ENCODE data around the gene NPPC.
"Not testable (repeated sequence)": the region's sequence is repeated elsewhere in the genome, so short reads cannot be mapped to it uniquely, and the experiment has no call there.

NPPC gene

GRCh38 chr2:231920366-231920765 lies 5.8 kb downstream of the NPPC start:
- TF ChIP-seq GATA1 (IDR thresholded peaks at IDR 0.05; ENCODE audit: low read depth, low read length): no peak
- TF ChIP-seq POLR2A (IDR thresholded peaks at IDR 0.05; ENCODE audit: low read length): no peak

GRCh38 chr2:231919341-231920035 lies 6.7 kb downstream of the NPPC start:
- DNase-seq: no peak
- no peak for TF ChIP-seq GATA1 (IDR thresholded peaks at IDR 0.05; ENCODE audit: low read depth, low read length)

More at GRCh38 chr2:231920366-231920765, 5.8 kb downstream of the NPPC start:
- DNase-seq: no peak

DNA sequence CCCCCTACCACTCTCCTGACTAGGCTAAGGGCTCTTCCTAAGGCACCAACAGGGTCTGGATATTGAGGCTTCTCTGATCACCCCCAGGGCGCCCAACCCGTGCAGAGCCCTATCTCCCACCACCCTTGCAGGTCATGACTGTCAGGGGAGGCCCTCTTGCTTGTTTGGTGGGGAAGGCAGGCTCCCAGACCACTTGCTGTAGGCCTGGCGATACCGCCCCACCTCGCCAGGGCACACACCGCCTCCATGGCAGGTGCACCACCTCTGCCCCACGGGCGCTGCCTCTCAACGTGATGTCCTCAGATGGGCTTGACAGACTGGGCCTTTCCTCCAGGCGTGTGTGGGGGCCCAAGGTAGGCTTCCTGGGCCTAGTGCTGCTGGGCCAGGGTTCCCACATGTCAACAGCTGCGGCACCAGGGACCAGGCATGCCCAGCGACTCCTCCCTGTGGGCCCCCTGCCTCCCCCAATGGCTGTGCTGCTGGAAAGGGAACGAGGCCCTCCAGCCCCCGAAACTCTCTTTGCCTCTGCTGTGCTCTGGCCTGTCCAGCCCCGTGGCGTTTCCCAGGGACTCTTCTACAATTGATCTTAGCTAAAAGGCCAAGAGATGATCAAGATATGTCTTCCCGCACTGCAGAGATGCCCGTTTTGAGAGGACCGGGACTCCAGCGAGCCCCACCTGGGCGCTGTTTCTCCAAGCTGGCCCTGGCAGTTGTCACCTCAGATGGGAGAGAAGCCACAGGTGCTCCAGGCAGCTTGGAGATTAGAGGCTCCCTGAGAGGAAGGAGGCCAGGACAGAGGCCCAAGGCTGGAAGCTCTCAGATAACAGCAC lies 7.5 kb downstream of the NPPC start:
- DNase-seq: no peak
- TF ChIP-seq GATA1 (IDR thresholded peaks at IDR 0.05; ENCODE audit: low read depth, low read length) (no peak), POLR2A (IDR thresholded peaks at IDR 0.05; ENCODE audit: low read length) (no peak)

DNA sequence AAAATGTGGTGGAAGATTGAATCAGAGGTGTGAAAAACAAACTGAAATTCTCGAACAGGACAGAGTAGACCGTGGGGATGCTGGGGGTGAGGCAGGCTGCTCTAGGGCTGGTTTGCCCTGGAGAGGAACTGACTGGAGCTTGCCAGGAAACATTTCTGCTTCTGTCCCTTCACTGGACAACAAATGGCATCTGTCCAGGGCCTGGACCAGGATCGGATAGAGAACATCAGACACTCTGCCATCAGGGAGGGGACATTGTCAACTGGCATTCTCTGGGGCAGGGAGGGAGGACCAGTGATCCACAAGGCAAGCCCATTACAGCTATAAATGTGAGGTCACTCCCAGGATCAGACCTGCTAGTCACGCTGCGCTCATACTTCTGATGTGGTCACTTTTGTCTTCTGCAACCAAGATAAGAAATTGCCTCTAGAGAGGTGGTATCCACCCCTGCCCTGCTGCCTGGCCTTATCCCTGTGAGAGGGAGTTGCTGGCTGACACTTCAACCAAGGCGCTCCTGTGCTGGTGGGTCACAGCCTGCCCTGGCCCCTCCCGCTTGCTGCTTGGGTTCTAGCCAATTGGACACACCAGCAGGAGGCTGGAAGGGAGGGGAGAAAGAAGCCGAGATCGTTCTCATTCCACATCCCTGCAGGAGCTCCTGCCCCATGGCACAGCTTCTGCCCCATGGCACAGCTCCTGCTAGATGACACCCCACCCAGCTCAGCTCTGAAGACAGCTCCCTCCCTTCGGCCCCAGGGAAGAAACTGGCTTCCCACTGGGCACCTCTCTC lies 8.7 kb downstream of the NPPC start:
- DNase-seq: peak; percentile 34 to 55
- TF ChIP-seq POLR2A (IDR thresholded peaks at IDR 0.05; ENCODE audit: low read length): no peak
- TF ChIP-seq GATA1 (IDR thresholded peaks at IDR 0.05; ENCODE audit: low read depth, low read length): no peak

DNA sequence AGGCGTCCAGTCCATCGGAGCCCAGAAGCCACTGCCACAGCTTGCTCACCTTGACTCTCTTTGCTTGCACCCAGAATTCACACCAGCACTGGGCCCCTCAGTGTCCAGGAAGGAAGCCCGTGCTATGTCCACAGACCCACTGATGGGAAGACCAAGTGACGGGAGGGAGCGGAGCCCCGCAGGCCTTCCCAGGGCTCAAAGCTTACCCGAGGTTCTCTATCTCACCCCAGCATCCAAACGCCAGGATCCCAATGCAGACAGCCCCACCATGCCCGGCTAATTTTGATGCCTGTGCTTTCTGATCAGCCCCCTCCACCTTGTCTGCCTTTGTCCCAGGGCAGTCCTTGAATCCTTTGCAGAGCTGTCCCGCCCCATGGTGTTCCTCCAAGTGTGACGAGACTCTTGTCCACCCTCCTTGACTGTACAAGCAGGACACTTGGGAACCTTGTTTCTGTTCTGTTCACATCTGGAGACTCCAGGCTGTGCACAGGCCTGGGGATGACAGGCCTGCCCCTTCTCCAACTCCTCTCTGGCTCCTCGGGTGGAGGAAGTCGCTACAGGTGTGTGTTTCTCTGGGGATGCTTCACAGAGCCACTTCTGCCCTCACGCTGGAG lies 12.0 kb downstream of the NPPC start:
- DNase-seq: no peak
- TF ChIP-seq GATA1 (IDR thresholded peaks at IDR 0.05; ENCODE audit: low read depth, low read length) (no peak), POLR2A (IDR thresholded peaks at IDR 0.05; ENCODE audit: low read length) (no peak)

GRCh38 chr2:231911381-231911780 lies 14.8 kb downstream of the NPPC start:
- TF ChIP-seq GATA1 (IDR thresholded peaks at IDR 0.05; ENCODE audit: low read depth, low read length) (no peak), POLR2A (IDR thresholded peaks at IDR 0.05; ENCODE audit: low read length) (no peak)
- DNase-seq: no peak

DNA sequence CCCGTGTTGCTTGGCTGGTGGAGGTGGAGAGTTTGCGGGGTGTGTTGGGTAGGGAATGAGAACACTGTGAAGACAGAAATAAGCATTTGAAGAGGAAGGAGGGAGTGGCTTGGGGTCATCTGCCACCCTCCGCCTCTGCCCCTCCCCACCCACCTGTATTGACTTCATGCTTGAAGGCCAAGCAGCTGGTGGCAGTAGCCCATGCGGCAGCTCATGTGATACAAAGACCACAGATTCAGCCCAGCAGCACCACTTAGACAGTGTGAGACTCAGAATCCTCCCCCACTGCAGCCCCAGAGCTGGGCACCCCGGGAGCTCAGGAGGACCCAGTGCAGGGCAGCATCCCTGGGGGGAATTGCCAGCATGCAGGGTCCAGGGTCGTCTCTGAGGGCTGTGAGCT lies 15.4 kb downstream of the NPPC start:
- TF ChIP-seq GATA1 (IDR thresholded peaks at IDR 0.05; ENCODE audit: low read depth, low read length) (no peak), POLR2A (IDR thresholded peaks at IDR 0.05; ENCODE audit: low read length) (no peak)
- DNase-seq: no peak

GRCh38 chr2:231910161-231910560 lies 16.0 kb downstream of the NPPC start:
- DNase-seq: not testable (repeated sequence)

GRCh38 chr2:231909631-231910030 lies 16.6 kb downstream of the NPPC start:
- DNase-seq: no peak
- TF ChIP-seq GATA1 (IDR thresholded peaks at IDR 0.05; ENCODE audit: low read depth, low read length) (no peak), POLR2A (IDR thresholded peaks at IDR 0.05; ENCODE audit: low read length) (no peak)

GRCh38 chr2:231908584-231908983 lies 17.6 kb downstream of the NPPC start:
- no peak for DNase-seq
- TF ChIP-seq GATA1 (IDR thresholded peaks at IDR 0.05; ENCODE audit: low read depth, low read length) (no peak), POLR2A (IDR thresholded peaks at IDR 0.05; ENCODE audit: low read length) (no peak)

DNA sequence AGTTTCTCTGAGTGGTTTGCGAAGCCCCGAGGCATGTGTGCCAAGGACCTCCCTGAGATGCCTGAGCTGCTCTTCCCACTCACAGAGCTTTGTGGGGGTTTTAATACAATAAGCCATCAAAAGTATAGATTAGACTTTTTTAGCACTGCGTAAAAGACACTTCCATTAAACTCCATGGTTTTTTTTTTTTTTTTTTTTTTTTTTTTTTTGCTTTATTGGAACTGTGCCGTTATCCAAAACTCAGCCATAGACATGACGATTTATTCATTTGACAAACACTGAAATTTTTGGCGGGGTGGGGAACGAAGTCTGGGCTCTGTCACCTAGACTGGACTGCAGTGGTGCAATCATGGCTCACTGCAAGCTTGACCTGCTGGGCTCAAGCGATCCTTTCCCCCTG lies 18.4 kb downstream of the NPPC start:
- no peak for TF ChIP-seq POLR2A (IDR thresholded peaks at IDR 0.05; ENCODE audit: low read length)
- no peak for TF ChIP-seq GATA1 (IDR thresholded peaks at IDR 0.05; ENCODE audit: low read depth, low read length)
- no peak for DNase-seq

DNA sequence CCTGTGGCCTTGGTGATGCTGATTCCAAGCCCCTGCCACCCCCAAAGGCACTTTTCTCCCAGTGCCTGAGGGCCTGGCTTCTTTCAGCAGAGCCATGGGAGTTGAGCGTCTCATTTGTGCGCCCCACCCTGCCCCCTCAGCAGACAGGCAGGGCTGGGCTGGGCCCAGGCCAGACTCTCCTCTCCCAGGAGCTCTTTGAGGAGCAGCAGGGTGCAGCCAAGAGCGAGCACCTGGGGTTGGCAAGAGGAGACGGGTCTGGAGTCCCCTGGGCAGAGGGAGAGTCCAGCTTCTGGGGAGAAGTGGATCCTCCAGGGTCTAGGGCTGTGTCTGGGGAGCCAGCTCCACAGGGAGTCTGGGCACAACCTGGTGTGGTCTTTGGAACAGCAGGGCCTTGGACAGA lies 21.2 kb downstream of the NPPC start:
- DNase-seq: no peak
- TF ChIP-seq POLR2A (IDR thresholded peaks at IDR 0.05; ENCODE audit: low read length) (no peak), GATA1 (IDR thresholded peaks at IDR 0.05; ENCODE audit: low read depth, low read length) (no peak)

- TF ChIP-seq GATA1 (IDR thresholded peaks at IDR 0.05; ENCODE audit: low read depth, low read length): no peak
- no peak for TF ChIP-seq POLR2A (IDR thresholded peaks at IDR 0.05; ENCODE audit: low read length)
- DNase-seq: no peak
Measured at GRCh38 chr2:231904161-231904611, 22.0 kb downstream of the NPPC start.

DNA sequence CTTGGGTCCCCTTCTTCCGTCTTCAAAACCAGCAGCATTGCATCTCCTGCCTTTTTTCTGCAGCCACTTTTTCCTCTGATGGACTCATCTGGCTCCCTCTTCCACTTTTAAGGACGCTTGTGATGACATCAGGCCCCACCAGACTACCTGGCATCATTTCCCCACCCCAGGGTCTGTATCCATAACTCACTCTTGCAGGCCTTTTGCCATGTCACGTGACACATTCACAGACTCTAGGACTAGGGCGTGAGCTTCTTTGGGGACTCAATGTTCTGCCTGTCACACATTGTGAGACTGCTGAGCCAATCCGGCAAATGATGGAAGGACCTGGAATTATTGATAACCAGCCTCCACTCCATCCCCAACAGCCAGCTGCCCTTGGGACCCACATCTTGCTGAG lies 23.6 kb downstream of the NPPC start:
- no peak for TF ChIP-seq GATA1 (IDR thresholded peaks at IDR 0.05; ENCODE audit: low read depth, low read length)
- TF ChIP-seq POLR2A (IDR thresholded peaks at IDR 0.05; ENCODE audit: low read length): no peak
- no peak for DNase-seq

Measured in erythroblast (primary cell).